ENCODE results near the gene PCDHGA1. TPM values are rescaled to one million over a fixed set of nuclear protein-coding genes. Genes with fewer than 3 reads are reported as not detected.

PCDHGA1 gene
- total and polyA plus RNA-seq, 9 of the 15 experiments (the other 6 are each of a cell fraction or from before 2014, with no cell fraction given), result 0.05 to 0.26 (median 0.18) TPM; not detected in 2

GRCh38 chr5:141320225-141321169 is 9.8 kb upstream of the PCDHGA1 start, which contains the start of gene TAF7 (continued):
- TF ChIP-seq ATF6 (CRISPR knock-in tag; IDR thresholded peaks at IDR 0.05), result peak; percentile 91
- peak; percentile 84 for TF ChIP-seq ARID2 (IDR thresholded peaks at IDR 0.05)
- TF ChIP-seq ATF7 (IDR thresholded peaks at IDR 0.05), result peak; percentile 72
- 0 out of 4 replicates have a peak, but pooled peaks of 1 of the 2 experiments have one; percentile 51 for TF ChIP-seq UBTF (IDR thresholded peaks at IDR 0.05; ENCODE audit: borderline replicate concordance in 1 of 2, low read depth in 2 of 2, low read length in 2 of 2)
- TF ChIP-seq ATF3 (IDR thresholded peaks at IDR 0.05), result no peak
- peak; percentile 79; the same call in 1 of the 2 replicates for TF ChIP-seq ATF3 (CRISPR knock-in tag; conservative IDR thresholded peaks at IDR 0.05)
- 0 out of 2 replicates have a peak, but pooled peaks have one; percentile 46 for TF ChIP-seq STAT6 (CRISPR knock-in tag; IDR thresholded peaks at IDR 0.05)
- TF ChIP-seq ZNF280B (CRISPR knock-in tag; IDR thresholded peaks at IDR 0.05), result no peak
- TF ChIP-seq ERF (CRISPR knock-in tag; IDR thresholded peaks at IDR 0.05), result 0 out of 2 replicates have a peak, but pooled peaks have one; percentile 25
- TF ChIP-seq TCF3 (CRISPR knock-in tag; IDR thresholded peaks at IDR 0.05), result no peak
- TF ChIP-seq ARNT (IDR thresholded peaks at IDR 0.05), result peak in 1 of 2 experiments; percentile 56; a peak in 1 of 4 replicates
- peak in 1 of 2 experiments; percentile 39; a peak in 2 of 4 replicates for TF ChIP-seq TBL1XR1 (IDR thresholded peaks at IDR 0.05; ENCODE audit: low read length in 2 of 2)
- TF ChIP-seq VEZF1 (CRISPR knock-in tag; IDR thresholded peaks at IDR 0.05), result peak; percentile 49; the same call in 1 of the 2 replicates

All from K562 (cell line).